SK-N-SH (cell line): Measurements from ENCODE around the gene ZNF865. TPM values are rescaled to one million over a fixed set of nuclear protein-coding genes. Genes with fewer than 3 reads are reported as not detected.

Experiments
- CTCF ChIA-PET: fragments of 300-600, 350-600 bp; formaldehyde crosslinking; extraction: SDS; loops from one replicate; lab custom pipeline; 2021; lab: Yijun Ruan, JAX
- POLR2A ChIA-PET: fragments of 350-600 bp; sonication (Branson Sonifier 250); formaldehyde crosslinking; extraction: SDS; loops from one replicate; lab custom pipeline; 2020; ENCODE audit warnings: antibody characterized with exemption, inconsistent platforms; lab: Yijun Ruan, JAX
- DNase-seq: peaks from one replicate; pipeline ENCODE4 v3.0.0; 2012
- H2AFZ ChIP-seq: fragments of 200-600 bp; sonication (generic); 2 replicates; pipeline ENCODE4 v1.8.1; 2016; ENCODE audit warnings: antibody characterized with exemption, mild to moderate bottlenecking, low read depth
- H3F3A ChIP-seq: fragments of 200-600 bp; sonication (generic); replicated peaks from 2 replicates; pipeline ENCODE3; 2016; ENCODE audit warnings: antibody characterized with exemption, mild to moderate bottlenecking; ENCODE audit not compliant: insufficient read depth
- H3K27ac ChIP-seq, 2 experiments: fragments of 200-500 bp in 1 of 2; fragments of 200-600 bp in 1 of 2; sonication (Bioruptor generic) in 1 of 2; sonication (generic), shearing (Covaris generic) in 1 of 2; 2 replicates each; pipeline versions ENCODE4 v1.5.1 to v1.6.1; 2014 to 2016; ENCODE audit warnings: low read depth in 2 of 2, inconsistent platforms in 1 of 2, low read length in 1 of 2, mild to moderate bottlenecking in 1 of 2, mixed read lengths in 1 of 2
- H3K27me3 ChIP-seq: fragments of 200-600 bp; sonication (generic), shearing (Covaris generic); 2 replicates; pipeline ENCODE4 v1.6.1; 2016; ENCODE audit warnings: mixed run types; ENCODE audit not compliant: insufficient read depth
- H3K36me3 ChIP-seq, 2 experiments: fragments of 200-500 bp in 1 of 2; fragments of 200-600 bp in 1 of 2; sonication (Bioruptor generic) in 1 of 2; sonication (generic) in 1 of 2; replicated peaks in 1 of 2; 2 replicates each; pipeline versions ENCODE3 to v1.5.1; 2014 to 2016; ENCODE audit warnings: low read length in 1 of 2, mild to moderate bottlenecking in 1 of 2; ENCODE audit not compliant: insufficient read depth in 2 of 2, control insufficient read depth in 1 of 2
- H3K4me1 ChIP-seq, 2 experiments: fragments of 200-500 bp in 1 of 2; fragments of 200-600 bp in 1 of 2; sonication (Bioruptor generic) in 1 of 2; sonication (generic), shearing (Covaris generic) in 1 of 2; 2 replicates each; pipeline versions ENCODE4 v1.5.1 to v1.6.1; 2014 to 2016; ENCODE audit warnings: low read depth in 1 of 2, low read length in 1 of 2, mixed run types in 1 of 2; ENCODE audit not compliant: insufficient read depth in 2 of 2, control insufficient read depth in 1 of 2
- H3K4me2 ChIP-seq: fragments of 200-600 bp; sonication (generic), shearing (Covaris generic); 2 replicates; pipeline ENCODE4 v1.6.1; 2017; ENCODE audit warnings: mixed run types
- H3K4me3 ChIP-seq, 2 experiments: fragments of 200-500 bp in 1 of 2; fragments of 200-600 bp in 1 of 2; sonication (Bioruptor generic) in 1 of 2; sonication (generic), shearing (Covaris generic) in 1 of 2; 2 replicates each; pipeline versions ENCODE4 v1.5.1 to v1.8.1; 2014 to 2016; ENCODE audit warnings: low read depth in 2 of 2, inconsistent platforms in 1 of 2, low read length in 1 of 2, mild to moderate bottlenecking in 1 of 2, mixed read lengths in 1 of 2, moderate library complexity in 1 of 2
- H3K79me2 ChIP-seq: fragments of 200-600 bp; sonication (generic); 2 replicates; pipeline ENCODE4 v1.8.1; 2017; ENCODE audit warnings: mild to moderate bottlenecking; ENCODE audit not compliant: insufficient read depth
- H3K9ac ChIP-seq: fragments of 200-600 bp; sonication (generic); 2 replicates; pipeline ENCODE4 v1.6.1; 2017; ENCODE audit warnings: mixed run types
- H3K9me2 ChIP-seq: fragments of 200-600 bp; sonication (generic); 2 replicates; pipeline ENCODE4 v1.6.1; 2017; ENCODE audit warnings: mixed run types
- H3K9me3 ChIP-seq: fragments of 200-600 bp; sonication (generic); 2 replicates; pipeline ENCODE4 v1.6.1; 2017; ENCODE audit warnings: mixed run types, mild to moderate bottlenecking, moderate library complexity
- H4K20me1 ChIP-seq: fragments of 200-600 bp; sonication (generic); 2 replicates; pipeline ENCODE4 v1.6.1; 2017; ENCODE audit warnings: mild to moderate bottlenecking, mixed run types; ENCODE audit not compliant: insufficient read depth
- CHD2 ChIP-seq: fragments of 150-350 bp; IDR thresholded peaks from 2 replicates; pipeline ENCODE4 v1.6.1; 2018; ENCODE audit warnings: low read length; ENCODE audit not compliant: partially characterized antibody
- FOXJ3 ChIP-seq: sonication (generic); formaldehyde crosslinking; IDR thresholded peaks from 2 replicates; pipeline ENCODE4 v1.5.1; 2020; ENCODE audit warnings: mild to moderate bottlenecking, missing genetic modification reagents
- JUND ChIP-seq: IDR thresholded peaks from 2 replicates; pipeline ENCODE4 v1.4.0; 2012
- MXI1 ChIP-seq: IDR thresholded peaks from 2 replicates; pipeline ENCODE4 v1.6.1; 2012; ENCODE audit warnings: mild to moderate bottlenecking, low read depth, low read length, improper control_type of control experiment
- NRF1 ChIP-seq: IDR thresholded peaks from 2 replicates; pipeline ENCODE4 v1.6.1; 2012; ENCODE audit warnings: low read depth, mild to moderate bottlenecking, low read length
- RAD21 ChIP-seq: IDR thresholded peaks from 2 replicates; pipeline ENCODE4 v1.6.1; 2012; ENCODE audit warnings: mild to moderate bottlenecking, low read length
- SMC3 ChIP-seq: IDR thresholded peaks from 2 replicates; pipeline ENCODE4 v1.6.1; 2012; ENCODE audit warnings: low read depth, low read length, improper control_type of control experiment
- USF1 ChIP-seq: IDR thresholded peaks from 2 replicates; pipeline ENCODE4 v1.4.0; 2012; ENCODE audit warnings: low read depth, borderline replicate concordance
- USF2 ChIP-seq: fragments of 150-350 bp; IDR thresholded peaks from 2 replicates; pipeline ENCODE4 v1.6.1; 2017; ENCODE audit warnings: antibody characterized with exemption, low read length, low read depth, borderline replicate concordance
- WGBS: methylation state at CpG from one replicate; pipeline ENCODE4 v1.1.6; 2017; ENCODE audit warnings: low lambda C conversion rate; 5-methylcytosine and 5-hydroxymethylcytosine counted together
- polyA plus RNA-seq, 3 experiments: library from polyadenylated mRNA; depleted of rRNA; stranded (reverse); fragments of >200 nt; gene quantifications; 2 replicates each; pipeline ENCODE4 v1.2.3, GENCODE V29; 2012

The ZNF865 gene
- polyA plus RNA-seq, 1 of the 3 experiments (the other 2 are of a cell fraction) = 5.0 TPM

GRCh38 chr19:55616395-55616875, 11.0 kb downstream of the ZNF865 start:
- Histone ChIP-seq H3K9me3 (no peaks in the 10 kb centered on the region), H3K4me1 (no peaks in the 10 kb centered on the region; a peak in 1 of 4 replicates), H3K27ac (no peak overlapping the region), H3F3A (peaks cover 12% of the 10 kb centered on the region), H3K9ac (no peak overlapping the region), H3K4me3 (no peak overlapping the region), H4K20me1 (peaks cover 18% of the 10 kb centered on the region), H3K9me2 (no peaks in the 10 kb centered on the region), H3K79me2 (peaks cover 17% of the 10 kb centered on the region; the same call in 1 of the 2 replicates), H3K36me3 (peaks cover 0 to 33% of the 10 kb centered on the region in 2 experiments), H2AFZ (no peak overlapping the region), H3K27me3 (no peaks in the 10 kb centered on the region), H3K4me2 (no peak overlapping the region)
- ChIA-PET POLR2A (no interaction called here), CTCF (interaction anchor here (0.6 to 6.7 kb wide), 2 partner anchors 16 to 99 kb away, joined by 3 to 40 read pairs; no protein-coding TSS in a partner anchor)
- WGBS = 97% methylated on average over 31 of the region's 38 CpGs
- DNase-seq = no peak
- TF ChIP-seq USF2 = no peak

- no peak for DNase-seq
- H2AFZ ChIP-seq = no peak overlapping the region
- 94% methylated on average over 8 of the region's 8 CpGs for WGBS
- H3K4me1 ChIP-seq = no peaks in the 10 kb centered on the region
- CTCF ChIA-PET = interaction anchor here (6.7 kb wide), 1 partner anchor 15 kb away, joined by 40 read pairs; no protein-coding TSS in a partner anchor
- no peaks in the 10 kb centered on the region for H3K27me3 ChIP-seq
- H3K9me3 ChIP-seq = no peaks in the 10 kb centered on the region
- POLR2A ChIA-PET = interaction anchor here (3.1 kb wide), 1 partner anchor 11 kb away, joined by 10 read pairs; the partner anchor contains the start of gene ZNF865
- peaks cover 0 to 33% of the 10 kb centered on the region in 2 experiments for H3K36me3 ChIP-seq
- H3K4me2 ChIP-seq = no peak overlapping the region
- H3K27ac ChIP-seq = no peak overlapping the region
- H3F3A ChIP-seq = peaks cover 12% of the 10 kb centered on the region
- peaks cover 9% of the 10 kb centered on the region for H4K20me1 ChIP-seq
- TF ChIP-seq NRF1 (no peak), CHD2 (no peak), SMC3 (no peak), FOXJ3 (CRISPR knock-in tag) (no peak), RAD21 (no peak), USF1 (no peak)
- H3K79me2 ChIP-seq = peaks cover 7% of the 10 kb centered on the region; the same call in 1 of the 2 replicates
- H3K9ac ChIP-seq = no peak overlapping the region
- no peaks in the 10 kb centered on the region for H3K9me2 ChIP-seq
- no peak overlapping the region for H3K4me3 ChIP-seq
Measured at GRCh38 chr19:55617426-55617825, 12.0 kb downstream of the ZNF865 start.

GRCh38 chr19:55618426-55618825, 13.0 kb downstream of the ZNF865 start:
- POLR2A ChIA-PET = interaction anchor here (3.1 kb wide), 1 partner anchor 12 kb away, joined by 10 read pairs; the partner anchor contains the start of gene ZNF865
- TF ChIP-seq JUND = 0 out of 2 replicates have a peak, but pooled peaks have one; percentile 6
- no peak for TF ChIP-seq MXI1
- TF ChIP-seq USF1 = no peak

More at GRCh38 chr19:55618426-55618825, 13.0 kb downstream of the ZNF865 start:
- Histone ChIP-seq H2AFZ (no peak overlapping the region), H3K79me2 (peaks cover 7% of the 10 kb centered on the region; the same call in 1 of the 2 replicates), H3K27ac (no peak overlapping the region), H3K36me3 (peaks cover 0 to 32% of the 10 kb centered on the region in 2 experiments), H3K4me3 (no peak overlapping the region), H3F3A (peaks cover 12% of the 10 kb centered on the region), H3K9ac (no peak overlapping the region), H3K4me1 (no peaks in the 10 kb centered on the region), H3K9me2 (no peaks in the 10 kb centered on the region), H3K4me2 (no peak overlapping the region), H3K27me3 (no peaks in the 10 kb centered on the region), H3K9me3 (no peaks in the 10 kb centered on the region), H4K20me1 (no peaks in the 10 kb centered on the region)
- WGBS = 93% methylated on average over 7 of the region's 7 CpGs
- CTCF ChIA-PET = interaction anchor here (1.4 to 6.7 kb wide), 3 partner anchors 12 to 477 kb away, joined by 3 to 40 read pairs (median 4); no protein-coding TSS in a partner anchor
- DNase-seq = no peak
